Stimulated activated CD8-positive, alpha-beta memory T cell treated with anti-CD3 and anti-CD28 coated beads, Interleukin-4, amount 100 ng/mL, for 24 hours (primary cell): ENCODE measurements around the gene ROS1.
"Not testable (repeated sequence)": the region's sequence is repeated elsewhere in the genome, so short reads cannot be mapped to it uniquely, and the experiment has no call there.

Experiments
- DNase-seq: peaks from one replicate; pipeline ENCODE4 v3.0.0-alpha.2; 2020; ENCODE audit warnings: low read depth

ROS1 gene

GRCh38 chr6:117380298-117380697 is 45.4 kb downstream of the ROS1 start:
- DNase-seq: no peak

- no peak for DNase-seq
Measured at GRCh38 chr6:117375446-117375845, 50.3 kb downstream of the ROS1 start.

GRCh38 chr6:117373211-117373813 is 52.4 kb downstream of the ROS1 start:
- no peak for DNase-seq

- DNase-seq: not testable (repeated sequence)
Measured at GRCh38 chr6:117372289-117372688, 53.5 kb downstream of the ROS1 start.

GRCh38 chr6:117371492-117371891 is 54.2 kb downstream of the ROS1 start:
- DNase-seq: no peak

GRCh38 chr6:117359581-117359980 is 66.2 kb downstream of the ROS1 start:
- DNase-seq: no peak

- DNase-seq: no peak
Measured at GRCh38 chr6:117354671-117355070, 71.1 kb downstream of the ROS1 start.

- DNase-seq: no peak
Measured at GRCh38 chr6:117352466-117353081, 73.2 kb downstream of the ROS1 start.

GRCh38 chr6:117351521-117351920 is 74.2 kb downstream of the ROS1 start:
- DNase-seq: no peak

GRCh38 chr6:117346142-117346930 is 79.4 kb downstream of the ROS1 start:
- no peak for DNase-seq

GRCh38 chr6:117345292-117345610 is 80.5 kb downstream of the ROS1 start:
- no peak for DNase-seq

- DNase-seq: no peak
Measured at GRCh38 chr6:117344444-117345291, 81.1 kb downstream of the ROS1 start.

GRCh38 chr6:117338567-117338966 is 87.2 kb downstream of the ROS1 start:
- DNase-seq: no peak

GRCh38 chr6:117329926-117330325 is 95.8 kb downstream of the ROS1 start:
- DNase-seq: no peak

- no peak for DNase-seq
Measured at GRCh38 chr6:117328500-117328899, 97.2 kb downstream of the ROS1 start.

GRCh38 chr6:117328005-117328389 is 97.7 kb downstream of the ROS1 start:
- DNase-seq: no peak

- DNase-seq: no peak
Measured at GRCh38 chr6:117327149-117328004, 98.4 kb downstream of the ROS1 start.

- no peak for DNase-seq
Measured at GRCh38 chr6:117326396-117326795, 99.3 kb downstream of the ROS1 start.

GRCh38 chr6:117317261-117317660 is 108.5 kb downstream of the ROS1 start:
- DNase-seq: no peak

GRCh38 chr6:117311726-117312125 is 114.0 kb downstream of the ROS1 start:
- DNase-seq: no peak

- no peak for DNase-seq
Measured at GRCh38 chr6:117311310-117311709, 114.4 kb downstream of the ROS1 start.

- no peak for DNase-seq
Measured at GRCh38 chr6:117309611-117310010, 116.1 kb downstream of the ROS1 start.
